A549 treated with RU486 at 1 μM for 4 hours (cell line): ENCODE data around the gene KCNMB2. TPM values are rescaled to one million over a fixed set of nuclear protein-coding genes. Genes with fewer than 3 reads are reported as not detected.

Source experiments
- total RNA-seq: library from RNA; stranded (reverse); fragments of 200-300 nt; extraction: Qiagen RNA extraction; gene quantifications from 5 replicates; pipeline ENCODE4 v1.2.3, GENCODE V29; 2022; ENCODE audit warnings: low read depth

Gene KCNMB2
- total RNA-seq: not detected in 5 replicates

GRCh38 chr3:178536211-178537079 lies at the start of gene KCNMB2:
KCNMB2 (plus strand) TSS chr3:178536436.

